ENCODE data around the gene SCYGR1.
"Not testable (repeated sequence)": the region's sequence is repeated elsewhere in the genome, so short reads cannot be mapped to it uniquely, and the experiment has no call there.

Gene SCYGR1

GRCh38 chr2:227389661-227390060 lies 1.9 kb upstream of the SCYGR1 start:
- TF ChIP-seq PAX5 (IDR thresholded peaks at IDR 0.05; ENCODE audit: insufficient read depth, low read length, severe bottlenecking) (no peak), POLR2A (IDR thresholded peaks at IDR 0.05; ENCODE audit: low read depth, low read length) (no peak), POLR2AphosphoS5 (IDR thresholded peaks at IDR 0.05; ENCODE audit: low read depth, low read length) (no peak), POU2F2 (IDR thresholded peaks at IDR 0.05; ENCODE audit: low read depth, low read length) (no peak), TAF1 (IDR thresholded peaks at IDR 0.05; ENCODE audit: low read depth, low read length) (no peak), SPI1 (IDR thresholded peaks at IDR 0.05; ENCODE audit: low read depth, low read length) (no peak)
- DNase-seq (ENCODE audit: insufficient read length, low spot score) (no peak), FAIRE-seq (no peak)

- DNase-seq (ENCODE audit: insufficient read length, low spot score) (no peak), FAIRE-seq (no peak)
- no peak for TF ChIP-seq POLR2AphosphoS5 (IDR thresholded peaks at IDR 0.05; ENCODE audit: low read depth, low read length)
- TF ChIP-seq PAX5 (IDR thresholded peaks at IDR 0.05; ENCODE audit: insufficient read depth, low read length, severe bottlenecking): no peak
- TF ChIP-seq POU2F2 (IDR thresholded peaks at IDR 0.05; ENCODE audit: low read depth, low read length): no peak
- no peak for TF ChIP-seq SPI1 (IDR thresholded peaks at IDR 0.05; ENCODE audit: low read depth, low read length)
- TF ChIP-seq POLR2A (IDR thresholded peaks at IDR 0.05; ENCODE audit: low read depth, low read length): no peak
- TF ChIP-seq TAF1 (IDR thresholded peaks at IDR 0.05; ENCODE audit: low read depth, low read length): no peak
Observed at GRCh38 chr2:227389231-227389630, 1.5 kb upstream of the SCYGR1 start.

GRCh38 chr2:227388537-227389011 lies 825 bp upstream of the SCYGR1 start:
- TF ChIP-seq SPI1 (IDR thresholded peaks at IDR 0.05; ENCODE audit: low read depth, low read length) (no peak), POU2F2 (IDR thresholded peaks at IDR 0.05; ENCODE audit: low read depth, low read length) (no peak), POLR2AphosphoS5 (IDR thresholded peaks at IDR 0.05; ENCODE audit: low read depth, low read length) (no peak), POLR2A (IDR thresholded peaks at IDR 0.05; ENCODE audit: low read depth, low read length) (no peak), PAX5 (IDR thresholded peaks at IDR 0.05; ENCODE audit: insufficient read depth, low read length, severe bottlenecking) (no peak), TAF1 (IDR thresholded peaks at IDR 0.05; ENCODE audit: low read depth, low read length) (no peak)
- DNase-seq (ENCODE audit: insufficient read length, low spot score): no peak
- FAIRE-seq: no peak

- no peak for DNase-seq (ENCODE audit: insufficient read length, low spot score)
- TF ChIP-seq POU2F2 (IDR thresholded peaks at IDR 0.05; ENCODE audit: low read depth, low read length) (no peak), POLR2A (IDR thresholded peaks at IDR 0.05; ENCODE audit: low read depth, low read length) (no peak), SPI1 (IDR thresholded peaks at IDR 0.05; ENCODE audit: low read depth, low read length) (no peak), TAF1 (IDR thresholded peaks at IDR 0.05; ENCODE audit: low read depth, low read length) (no peak), PAX5 (IDR thresholded peaks at IDR 0.05; ENCODE audit: insufficient read depth, low read length, severe bottlenecking) (no peak), POLR2AphosphoS5 (IDR thresholded peaks at IDR 0.05; ENCODE audit: low read depth, low read length) (no peak)
- no peak for FAIRE-seq
Observed at GRCh38 chr2:227386630-227387029, 1.1 kb downstream of the SCYGR1 start.

GRCh38 chr2:227383686-227384085 lies 4.1 kb downstream of the SCYGR1 start:
- FAIRE-seq (no peak), DNase-seq (ENCODE audit: insufficient read length, low spot score) (no peak)
- TF ChIP-seq PAX5 (IDR thresholded peaks at IDR 0.05; ENCODE audit: insufficient read depth, low read length, severe bottlenecking): no peak
- TF ChIP-seq POU2F2 (IDR thresholded peaks at IDR 0.05; ENCODE audit: low read depth, low read length): no peak
- no peak for TF ChIP-seq POLR2AphosphoS5 (IDR thresholded peaks at IDR 0.05; ENCODE audit: low read depth, low read length)
- no peak for TF ChIP-seq SPI1 (IDR thresholded peaks at IDR 0.05; ENCODE audit: low read depth, low read length)
- no peak for TF ChIP-seq TAF1 (IDR thresholded peaks at IDR 0.05; ENCODE audit: low read depth, low read length)

- not testable (repeated sequence) for FAIRE-seq; DNase-seq (ENCODE audit: insufficient read length, low spot score)
Observed at GRCh38 chr2:227382241-227382835, 5.4 kb downstream of the SCYGR1 start.

GRCh38 chr2:227379095-227379494 lies 8.7 kb downstream of the SCYGR1 start, which contains the start of gene TM4SF20:
TM4SF20 (minus strand) TSS chr2:227379306; CDS start chr2:227379268, 38 bp downstream.
- no peak for FAIRE-seq
- DNase-seq (ENCODE audit: insufficient read length, low spot score): no peak
- TF ChIP-seq PAX5 (IDR thresholded peaks at IDR 0.05; ENCODE audit: insufficient read depth, low read length, severe bottlenecking): no peak
- no peak for TF ChIP-seq POLR2AphosphoS5 (IDR thresholded peaks at IDR 0.05; ENCODE audit: low read depth, low read length)
- no peak for TF ChIP-seq SPI1 (IDR thresholded peaks at IDR 0.05; ENCODE audit: low read depth, low read length)
- no peak for TF ChIP-seq TAF1 (IDR thresholded peaks at IDR 0.05; ENCODE audit: low read depth, low read length)
- no peak for TF ChIP-seq POLR2A (IDR thresholded peaks at IDR 0.05; ENCODE audit: low read depth, low read length)
- no peak for TF ChIP-seq POU2F2 (IDR thresholded peaks at IDR 0.05; ENCODE audit: low read depth, low read length)

GRCh38 chr2:227378371-227378782 lies 9.4 kb downstream of the SCYGR1 start:
- FAIRE-seq (no peak), DNase-seq (ENCODE audit: insufficient read length, low spot score) (no peak)
- TF ChIP-seq TAF1 (IDR thresholded peaks at IDR 0.05; ENCODE audit: low read depth, low read length) (no peak), PAX5 (IDR thresholded peaks at IDR 0.05; ENCODE audit: insufficient read depth, low read length, severe bottlenecking) (no peak), POLR2A (IDR thresholded peaks at IDR 0.05; ENCODE audit: low read depth, low read length) (no peak), SPI1 (IDR thresholded peaks at IDR 0.05; ENCODE audit: low read depth, low read length) (no peak), POLR2AphosphoS5 (IDR thresholded peaks at IDR 0.05; ENCODE audit: low read depth, low read length) (no peak), POU2F2 (IDR thresholded peaks at IDR 0.05; ENCODE audit: low read depth, low read length) (no peak)

GRCh38 chr2:227377467-227378351 lies 10.0 kb downstream of the SCYGR1 start:
- FAIRE-seq: no peak
- TF ChIP-seq PAX5 (IDR thresholded peaks at IDR 0.05; ENCODE audit: insufficient read depth, low read length, severe bottlenecking) (no peak), POLR2AphosphoS5 (IDR thresholded peaks at IDR 0.05; ENCODE audit: low read depth, low read length) (no peak), POLR2A (IDR thresholded peaks at IDR 0.05; ENCODE audit: low read depth, low read length) (no peak), TAF1 (IDR thresholded peaks at IDR 0.05; ENCODE audit: low read depth, low read length) (no peak), POU2F2 (IDR thresholded peaks at IDR 0.05; ENCODE audit: low read depth, low read length) (no peak), SPI1 (IDR thresholded peaks at IDR 0.05; ENCODE audit: low read depth, low read length) (no peak)
- no peak for DNase-seq (ENCODE audit: insufficient read length, low spot score)
